K562 (cell line): ENCODE measurements around the gene MADD. TPM values are rescaled to one million over a fixed set of nuclear protein-coding genes. Genes with fewer than 3 reads are reported as not detected.

Experiments used
- CBFA2T3 ChIP-seq: fragments of 450-650 bp; IDR thresholded peaks from 2 replicates; pipeline ENCODE4 v1.6.1; 2017
- CREM ChIP-seq: IDR thresholded peaks from 2 replicates; pipeline ENCODE4 v1.6.1; 2014; ENCODE audit warnings: antibody characterized with exemption, low read depth
- DACH1 ChIP-seq: fragments of 450-650 bp; IDR thresholded peaks from 2 replicates; pipeline ENCODE4 v1.6.1; 2018; ENCODE audit not compliant: partially characterized antibody
- EHMT2 ChIP-seq: fragments of 450-650 bp; IDR thresholded peaks from 2 replicates; pipeline ENCODE4 v1.6.1; 2018; ENCODE audit warnings: antibody characterized with exemption
- ETV6 ChIP-seq, 3 experiments: fragments of 150-350 bp in 1 of 3; sonication (generic) in 1 of 3; formaldehyde crosslinking in 1 of 3; IDR thresholded peaks; 2 replicates each; pipeline versions ENCODE4 v1.6.1 to v1.8.0; 2014 to 2022; ENCODE audit warnings: borderline replicate concordance in 2 of 3, low read depth in 2 of 3, antibody characterized with exemption in 1 of 3, low read length in 1 of 3, mild to moderate bottlenecking in 1 of 3, missing genetic modification reagents in 1 of 3
- KDM5B ChIP-seq: fragments of 200-600 bp; sonication (generic); IDR thresholded peaks from 2 replicates; pipeline ENCODE4 v1.6.1; 2012; ENCODE audit warnings: low read depth, mild to moderate bottlenecking, moderate library complexity, low read length, control low read depth, inconsistent platforms; ENCODE audit not compliant: insufficient replicate concordance
- KLF6 ChIP-seq: fragments of 250-450 bp; sonication (Bioruptor Pico); IDR thresholded peaks from 2 replicates; pipeline ENCODE4 v1.4.0; 2020; ENCODE audit warnings: mild to moderate bottlenecking, moderate library complexity, borderline replicate concordance
- MIER1 ChIP-seq: fragments of 450-650 bp; IDR thresholded peaks from 2 replicates; pipeline ENCODE4 v1.6.1; 2016; ENCODE audit warnings: antibody characterized with exemption, mild to moderate bottlenecking, low read depth
- MYBL2 ChIP-seq, 2 experiments: fragments of 450-650 bp in 1 of 2; sonication (generic) in 1 of 2; formaldehyde crosslinking in 1 of 2; IDR thresholded peaks; 2 replicates each; pipeline versions ENCODE4 v1.6.1 to v1.8.1; 2017 to 2022; ENCODE audit warnings: borderline replicate concordance in 1 of 2, inconsistent platforms in 1 of 2, low read depth in 1 of 2, mild to moderate bottlenecking in 1 of 2, missing genetic modification reagents in 1 of 2, moderate library complexity in 1 of 2
- RBM34 ChIP-seq: fragments of 200-400 bp; formaldehyde crosslinking; IDR thresholded peaks from 2 replicates; pipeline ENCODE4 v1.6.1; 2018; ENCODE audit warnings: low read length, borderline replicate concordance; ENCODE audit not compliant: insufficient read depth
- RBM39 ChIP-seq: fragments of 200-400 bp; formaldehyde crosslinking; optimal IDR thresholded peaks from 2 replicates; pipeline ENCODE3; 2018; ENCODE audit warnings: low read depth, low read length
- RCOR1 ChIP-seq, 2 experiments: IDR thresholded peaks; 2 replicates each; pipeline ENCODE4 v1.6.1; 2012; ENCODE audit warnings: low read depth in 2 of 2, low read length in 2 of 2, borderline replicate concordance in 1 of 2, improper control_type of control experiment in 1 of 2
- SP1 ChIP-seq: sonication (generic); formaldehyde crosslinking; IDR thresholded peaks from 2 replicates; pipeline ENCODE4 v1.8.1; 2022; ENCODE audit warnings: mild to moderate bottlenecking, missing genetic modification reagents
- ZNF134 ChIP-seq: fragments of 250-450 bp; sonication (Bioruptor Pico); conservative IDR thresholded peaks from 2 replicates; pipeline ENCODE4 v1.4.0; 2020
- ZNF140 ChIP-seq: fragments of 250-450 bp; sonication (Bioruptor Pico); IDR thresholded peaks from 2 replicates; pipeline ENCODE4 v1.8.0; 2021; ENCODE audit warnings: moderate library complexity, mild to moderate bottlenecking, inconsistent platforms
- ZNF174 ChIP-seq: fragments of 250-450 bp; sonication (Bioruptor Pico); IDR thresholded peaks from 2 replicates; pipeline ENCODE4 v1.4.0; 2020; ENCODE audit warnings: mild to moderate bottlenecking
- polyA plus RNA-seq, 8 experiments: library from polyadenylated mRNA; depleted of rRNA in 4 of 8; stranded (reverse) in 5 of 8; unstranded in 3 of 8; fragments of >200 nt; fragmentation: Nextera tagmentation in 2 of 8; fragmentation: Illumina TruSeq in 1 of 8; extraction: Ambion mirVana in 2 of 8; extraction: Trizol in 1 of 8; gene quantifications; 2 replicates each; pipeline versions ENCODE4 v1.2.1 to v1.2.3, GENCODE V29; 2011 to 2014; ENCODE audit warnings: inconsistent platforms in 1 of 8, missing spikeins in 1 of 8
- total RNA-seq, 7 experiments: library from RNA; depleted of rRNA in 6 of 7; stranded (reverse); fragments of >200 nt in 6 of 7; fragmentation: Illumina TruSeq in 2 of 7; extraction: Trizol in 2 of 7; gene quantifications; 2 replicates each; pipeline versions ENCODE4 v1.2.1 to v1.2.3, GENCODE V29; 2011 to 2021; ENCODE audit warnings: low replicate concordance in 1 of 7
- TF ChIP-seq, protein P1 (sequence below): fragments of 450-650 bp; formaldehyde crosslinking; IDR thresholded peaks from 2 replicates; pipeline ENCODE4 v1.4.0; 2020; ENCODE audit warnings: mild to moderate bottlenecking, moderate library complexity
- TF ChIP-seq, protein P2 (sequence below): sonication (generic); formaldehyde crosslinking; IDR thresholded peaks from 2 replicates; pipeline ENCODE4 v1.4.0; 2020; ENCODE audit warnings: mild to moderate bottlenecking, missing genetic modification reagents
- TF ChIP-seq, protein P3 (sequence below): sonication (generic); formaldehyde crosslinking; IDR thresholded peaks from 2 replicates; pipeline ENCODE4 v1.8.0; 2022; ENCODE audit warnings: mild to moderate bottlenecking, low read depth, missing genetic modification reagents

MADD gene
- total and polyA plus RNA-seq, 9 of the 15 experiments (the other 6 are each of a cell fraction or from before 2014, with no cell fraction given), result 0.68 to 57.6 (median 33.6) TPM

DNA sequence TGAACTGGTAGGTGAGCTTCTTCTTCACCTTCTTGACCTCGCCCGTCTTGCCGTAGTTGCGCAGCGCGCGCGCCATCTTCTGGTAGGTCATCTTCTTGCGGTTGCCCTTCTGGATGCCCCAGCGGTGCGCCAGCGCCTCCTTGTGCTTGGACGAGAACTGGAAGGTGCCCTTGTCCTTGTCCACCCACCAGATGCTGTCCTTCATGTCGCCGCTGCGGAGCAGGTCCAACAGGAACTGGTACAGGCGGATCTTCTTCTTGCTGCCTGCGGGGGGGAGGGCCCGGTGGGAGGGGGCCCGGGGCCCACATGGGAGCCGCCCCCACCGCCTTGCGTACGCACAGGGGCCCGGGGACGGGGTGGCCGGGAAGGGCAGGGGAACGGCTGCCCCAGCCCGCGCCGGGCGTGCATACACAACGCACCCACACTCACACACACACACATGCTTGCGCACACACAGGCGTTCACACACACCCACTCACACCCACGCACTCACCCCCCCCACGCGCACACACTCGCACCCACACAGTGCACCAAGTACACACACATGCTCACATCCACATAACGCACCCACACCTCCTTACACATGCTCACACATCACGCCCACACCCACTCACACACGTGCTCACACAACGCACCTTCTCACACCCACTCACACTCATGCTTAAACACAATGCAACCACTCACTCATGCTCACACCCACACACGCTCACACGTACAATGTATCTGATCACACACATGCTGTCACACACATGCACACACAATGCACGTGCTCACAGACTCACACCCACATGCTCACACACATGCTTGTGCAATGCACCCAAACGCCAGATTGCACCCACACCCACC is 85.6 kb downstream of the MADD start (continued):
- no peak for TF ChIP-seq ZNF140
- TF ChIP-seq KLF6 (CRISPR knock-in tag), result no peak
- TF ChIP-seq EHMT2, result 0 out of 2 replicates have a peak, but pooled peaks have one; percentile 29
- no peak for TF ChIP-seq MYBL2 (IDR thresholded peaks at IDR 0.05; ENCODE audit: low read depth)
- no peak for TF ChIP-seq MYBL2 (CRISPR knock-in tag; IDR thresholded peaks at IDR 0.05; ENCODE audit: borderline replicate concordance)
- TF ChIP-seq DACH1, result no peak
- 0 out of 2 replicates have a peak, but pooled peaks have one; percentile 33 for TF ChIP-seq SP1 (CRISPR knock-in tag)
- TF ChIP-seq, protein P1, sequence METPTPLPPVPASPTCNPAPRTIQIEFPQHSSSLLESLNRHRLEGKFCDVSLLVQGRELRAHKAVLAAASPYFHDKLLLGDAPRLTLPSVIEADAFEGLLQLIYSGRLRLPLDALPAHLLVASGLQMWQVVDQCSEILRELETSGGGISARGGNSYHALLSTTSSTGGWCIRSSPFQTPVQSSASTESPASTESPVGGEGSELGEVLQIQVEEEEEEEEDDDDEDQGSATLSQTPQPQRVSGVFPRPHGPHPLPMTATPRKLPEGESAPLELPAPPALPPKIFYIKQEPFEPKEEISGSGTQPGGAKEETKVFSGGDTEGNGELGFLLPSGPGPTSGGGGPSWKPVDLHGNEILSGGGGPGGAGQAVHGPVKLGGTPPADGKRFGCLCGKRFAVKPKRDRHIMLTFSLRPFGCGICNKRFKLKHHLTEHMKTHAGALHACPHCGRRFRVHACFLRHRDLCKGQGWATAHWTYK (CRISPR knock-in tag), result no peak
- TF ChIP-seq, protein P2, sequence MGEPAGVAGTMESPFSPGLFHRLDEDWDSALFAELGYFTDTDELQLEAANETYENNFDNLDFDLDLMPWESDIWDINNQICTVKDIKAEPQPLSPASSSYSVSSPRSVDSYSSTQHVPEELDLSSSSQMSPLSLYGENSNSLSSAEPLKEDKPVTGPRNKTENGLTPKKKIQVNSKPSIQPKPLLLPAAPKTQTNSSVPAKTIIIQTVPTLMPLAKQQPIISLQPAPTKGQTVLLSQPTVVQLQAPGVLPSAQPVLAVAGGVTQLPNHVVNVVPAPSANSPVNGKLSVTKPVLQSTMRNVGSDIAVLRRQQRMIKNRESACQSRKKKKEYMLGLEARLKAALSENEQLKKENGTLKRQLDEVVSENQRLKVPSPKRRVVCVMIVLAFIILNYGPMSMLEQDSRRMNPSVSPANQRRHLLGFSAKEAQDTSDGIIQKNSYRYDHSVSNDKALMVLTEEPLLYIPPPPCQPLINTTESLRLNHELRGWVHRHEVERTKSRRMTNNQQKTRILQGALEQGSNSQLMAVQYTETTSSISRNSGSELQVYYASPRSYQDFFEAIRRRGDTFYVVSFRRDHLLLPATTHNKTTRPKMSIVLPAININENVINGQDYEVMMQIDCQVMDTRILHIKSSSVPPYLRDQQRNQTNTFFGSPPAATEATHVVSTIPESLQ (CRISPR knock-in tag), result no peak
- no peak for TF ChIP-seq ZNF174 (CRISPR knock-in tag)
- TF ChIP-seq MIER1, result no peak
- no peak for TF ChIP-seq ZNF134 (CRISPR knock-in tag)
- no peak for TF ChIP-seq RBM39
- no peak for TF ChIP-seq RBM34
- TF ChIP-seq ETV6 (IDR thresholded peaks at IDR 0.05; ENCODE audit: borderline replicate concordance in 1 of 2, low read depth in 2 of 2, low read length in 1 of 2), result no peak
- TF ChIP-seq ETV6 (CRISPR knock-in tag; IDR thresholded peaks at IDR 0.05; ENCODE audit: borderline replicate concordance), result no peak
- TF ChIP-seq KDM5B, result no peak
- TF ChIP-seq, protein P3, sequence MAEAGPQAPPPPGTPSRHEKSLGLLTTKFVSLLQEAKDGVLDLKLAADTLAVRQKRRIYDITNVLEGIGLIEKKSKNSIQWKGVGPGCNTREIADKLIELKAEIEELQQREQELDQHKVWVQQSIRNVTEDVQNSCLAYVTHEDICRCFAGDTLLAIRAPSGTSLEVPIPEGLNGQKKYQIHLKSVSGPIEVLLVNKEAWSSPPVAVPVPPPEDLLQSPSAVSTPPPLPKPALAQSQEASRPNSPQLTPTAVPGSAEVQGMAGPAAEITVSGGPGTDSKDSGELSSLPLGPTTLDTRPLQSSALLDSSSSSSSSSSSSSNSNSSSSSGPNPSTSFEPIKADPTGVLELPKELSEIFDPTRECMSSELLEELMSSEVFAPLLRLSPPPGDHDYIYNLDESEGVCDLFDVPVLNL (CRISPR knock-in tag), result no peak
- TF ChIP-seq RCOR1 (IDR thresholded peaks at IDR 0.05; ENCODE audit: borderline replicate concordance in 1 of 2, low read depth in 2 of 2, low read length in 2 of 2), result peak; percentile 40 to 83; a peak in 2 of 4 replicates
- no peak for TF ChIP-seq CBFA2T3
- TF ChIP-seq CREM, result peak; percentile 78
